Lower leg skin (tissue), 4 donors: Measurements from ENCODE around the gene FNDC7. TPM values are rescaled to one million over a fixed set of nuclear protein-coding genes. Genes with fewer than 3 reads are reported as not detected.

ENCODE experiments used
- DNase-seq, 2 donors: peaks; one replicate each; pipeline ENCODE4 v3.0.0-alpha.2; 2019; ENCODE audit warnings: low spot score in 2 of 2
- H3K4me3 ChIP-seq: fragments of 200-600 bp; sonication (generic); 2 replicates; pipeline ENCODE4 v1.5.1; 2017; ENCODE audit warnings: mild to moderate bottlenecking, low read depth; ENCODE audit not compliant: poor library complexity, severe bottlenecking
- POLR2A ChIP-seq, 2 donors: fragments of 450-650 bp; IDR thresholded peaks; one replicate each; pipeline ENCODE4 v1.6.1; 2016 to 2017; ENCODE audit warnings: antibody characterized with exemption in 2 of 2, mild to moderate bottlenecking in 1 of 2, moderate library complexity in 1 of 2
- WGBS, 2 donors: methylation state at CpG; one replicate each; pipeline ENCODE4 v1.1.5; 2018; 5-methylcytosine and 5-hydroxymethylcytosine counted together
- intact Hi-C: fragments of 100-400 bp; cut with DNase I; formaldehyde crosslinking; loops from one replicate; pipeline ENCODE4 v1.15.0; 2023; ENCODE audit warnings: low total_unique reads
- total RNA-seq, 4 donors: library from RNA; depleted of rRNA; stranded (reverse); fragments of >200 nt; gene quantifications; one replicate each; pipeline ENCODE4 v1.1.0, GENCODE V29; 2016
- TF ChIP-seq, protein P1 (sequence below), 3 donors: fragments of 450-650 bp; IDR thresholded peaks; one replicate each; pipeline ENCODE4 v1.5.1; 2016; ENCODE audit warnings: antibody characterized with exemption in 3 of 3, mild to moderate bottlenecking in 3 of 3, moderate library complexity in 2 of 3

Gene FNDC7
- total RNA-seq, 4 donors from 2014 or later, result not detected

GRCh38 chr1:108746382-108747170, 33.9 kb downstream of the FNDC7 start, which contains the start of gene STXBP3:
Gene STXBP3, plus strand, starts transcription at chr1:108746674. Its CDS starts 64 bp downstream, at chr1:108746738.
- 1% methylated on average over 42 to 68 of the region's 75 CpGs for WGBS, 2 donors
- TF ChIP-seq POLR2A (IDR thresholded peaks at IDR 0.05), result peak in 1 of 2 donors; percentile 80
- TF ChIP-seq, protein P1, sequence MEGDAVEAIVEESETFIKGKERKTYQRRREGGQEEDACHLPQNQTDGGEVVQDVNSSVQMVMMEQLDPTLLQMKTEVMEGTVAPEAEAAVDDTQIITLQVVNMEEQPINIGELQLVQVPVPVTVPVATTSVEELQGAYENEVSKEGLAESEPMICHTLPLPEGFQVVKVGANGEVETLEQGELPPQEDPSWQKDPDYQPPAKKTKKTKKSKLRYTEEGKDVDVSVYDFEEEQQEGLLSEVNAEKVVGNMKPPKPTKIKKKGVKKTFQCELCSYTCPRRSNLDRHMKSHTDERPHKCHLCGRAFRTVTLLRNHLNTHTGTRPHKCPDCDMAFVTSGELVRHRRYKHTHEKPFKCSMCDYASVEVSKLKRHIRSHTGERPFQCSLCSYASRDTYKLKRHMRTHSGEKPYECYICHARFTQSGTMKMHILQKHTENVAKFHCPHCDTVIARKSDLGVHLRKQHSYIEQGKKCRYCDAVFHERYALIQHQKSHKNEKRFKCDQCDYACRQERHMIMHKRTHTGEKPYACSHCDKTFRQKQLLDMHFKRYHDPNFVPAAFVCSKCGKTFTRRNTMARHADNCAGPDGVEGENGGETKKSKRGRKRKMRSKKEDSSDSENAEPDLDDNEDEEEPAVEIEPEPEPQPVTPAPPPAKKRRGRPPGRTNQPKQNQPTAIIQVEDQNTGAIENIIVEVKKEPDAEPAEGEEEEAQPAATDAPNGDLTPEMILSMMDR (IDR thresholded peaks at IDR 0.05), result peak in 2 of 3 donors; percentile 1 to 81
- intact Hi-C loops, result no loop called here
- peak; percentile 97 to 100 for DNase-seq
- peak within 1 kb of the TSS; percentile 85 for H3K4me3 ChIP-seq

GRCh38 chr1:108747171-108747850, 34.6 kb downstream of the FNDC7 start:
- intact Hi-C loops, result no loop called here
- TF ChIP-seq POLR2A (IDR thresholded peaks at IDR 0.05), result peak in 1 of 2 donors; percentile 22
- TF ChIP-seq, protein P1 (IDR thresholded peaks at IDR 0.05), result no peak
- H3K4me3 ChIP-seq, result peak overlapping the region; percentile 85
- DNase-seq, result peak; percentile 79 to 94
- WGBS, 2 donors, result 0 to 1% methylated on average over 15 of the region's 15 CpGs

- TF ChIP-seq POLR2A (IDR thresholded peaks at IDR 0.05), result no peak
- TF ChIP-seq, protein P1 (IDR thresholded peaks at IDR 0.05), result no peak
- DNase-seq, result no peak
- WGBS, 2 donors, result 69 to 73% methylated on average over 3 of the region's 3 CpGs
- intact Hi-C loops, result no loop called here
- H3K4me3 ChIP-seq, result no peak overlapping the region
Observed at GRCh38 chr1:108747898-108748297, 35.2 kb downstream of the FNDC7 start.

DNA sequence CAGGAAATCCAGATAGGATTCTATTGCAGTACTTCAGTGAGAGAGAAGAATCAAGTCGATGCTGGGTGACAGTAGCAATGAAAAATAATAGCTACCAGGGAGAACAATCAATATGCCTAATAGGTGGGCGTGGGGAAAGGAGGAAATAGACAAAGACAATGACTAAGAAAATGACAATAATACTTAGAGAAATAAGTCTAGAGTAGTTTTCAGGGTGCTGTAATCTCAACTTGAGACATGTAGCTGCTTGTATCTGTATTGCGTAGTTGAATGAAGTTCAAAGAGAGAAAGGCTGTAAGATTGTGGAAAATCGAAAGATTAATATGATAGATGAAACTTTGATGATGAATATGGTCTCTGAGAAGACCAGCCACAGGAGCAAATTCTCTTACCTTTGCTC, 36.4 kb downstream of the FNDC7 start:
- no peak for TF ChIP-seq POLR2A (IDR thresholded peaks at IDR 0.05)
- TF ChIP-seq, protein P1 (IDR thresholded peaks at IDR 0.05), result no peak
- no peak for DNase-seq
- intact Hi-C loops, result no loop called here
- WGBS, 2 donors, result 59 to 67% methylated on average over 4 of the region's 4 CpGs
- no peak overlapping the region for H3K4me3 ChIP-seq

GRCh38 chr1:108750476-108751181, 37.9 kb downstream of the FNDC7 start:
- 63 to 73% methylated on average over 1 of the region's 1 CpG for whole genome bisulfite sequencing, 2 donors
- TF ChIP-seq, protein P1 (IDR thresholded peaks at IDR 0.05), result no peak
- no peak for TF ChIP-seq POLR2A (IDR thresholded peaks at IDR 0.05)
- intact Hi-C loops, result no loop called here
- no peak for DNase-seq
- H3K4me3 ChIP-seq, result no peak overlapping the region
